Measurements from ENCODE around the gene RAB30.

DNA sequence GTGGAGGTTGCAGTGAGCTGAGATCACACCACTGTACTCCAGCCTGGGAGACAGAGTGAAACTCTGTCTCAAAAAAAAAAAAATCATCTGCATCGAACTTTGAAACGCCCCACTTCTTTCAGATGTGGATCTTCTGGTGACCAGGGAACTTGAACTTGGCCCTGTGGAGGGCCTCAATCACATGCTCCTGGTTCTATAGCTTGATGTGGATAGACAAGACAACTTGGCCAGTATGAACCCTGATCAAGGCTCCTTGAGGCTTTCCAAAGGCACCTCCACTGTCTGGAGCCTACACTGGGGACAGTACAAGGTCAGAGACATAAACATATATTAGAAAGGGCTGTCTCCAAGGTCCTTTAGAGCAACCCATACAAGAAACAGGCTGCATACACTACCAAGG, 30.6 kb downstream of the RAB30 start:
- TF ChIP-seq, protein P1, sequence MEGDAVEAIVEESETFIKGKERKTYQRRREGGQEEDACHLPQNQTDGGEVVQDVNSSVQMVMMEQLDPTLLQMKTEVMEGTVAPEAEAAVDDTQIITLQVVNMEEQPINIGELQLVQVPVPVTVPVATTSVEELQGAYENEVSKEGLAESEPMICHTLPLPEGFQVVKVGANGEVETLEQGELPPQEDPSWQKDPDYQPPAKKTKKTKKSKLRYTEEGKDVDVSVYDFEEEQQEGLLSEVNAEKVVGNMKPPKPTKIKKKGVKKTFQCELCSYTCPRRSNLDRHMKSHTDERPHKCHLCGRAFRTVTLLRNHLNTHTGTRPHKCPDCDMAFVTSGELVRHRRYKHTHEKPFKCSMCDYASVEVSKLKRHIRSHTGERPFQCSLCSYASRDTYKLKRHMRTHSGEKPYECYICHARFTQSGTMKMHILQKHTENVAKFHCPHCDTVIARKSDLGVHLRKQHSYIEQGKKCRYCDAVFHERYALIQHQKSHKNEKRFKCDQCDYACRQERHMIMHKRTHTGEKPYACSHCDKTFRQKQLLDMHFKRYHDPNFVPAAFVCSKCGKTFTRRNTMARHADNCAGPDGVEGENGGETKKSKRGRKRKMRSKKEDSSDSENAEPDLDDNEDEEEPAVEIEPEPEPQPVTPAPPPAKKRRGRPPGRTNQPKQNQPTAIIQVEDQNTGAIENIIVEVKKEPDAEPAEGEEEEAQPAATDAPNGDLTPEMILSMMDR (IDR thresholded peaks at IDR 0.05) = no peak
- no peak for TF ChIP-seq POLR2A (IDR thresholded peaks at IDR 0.05)
